Measurements from ENCODE around the gene CLDN3.
A peak's percentile ranks its signal among the peaks of the same experiment; 100 is the strongest.

CLDN3 gene

DNA sequence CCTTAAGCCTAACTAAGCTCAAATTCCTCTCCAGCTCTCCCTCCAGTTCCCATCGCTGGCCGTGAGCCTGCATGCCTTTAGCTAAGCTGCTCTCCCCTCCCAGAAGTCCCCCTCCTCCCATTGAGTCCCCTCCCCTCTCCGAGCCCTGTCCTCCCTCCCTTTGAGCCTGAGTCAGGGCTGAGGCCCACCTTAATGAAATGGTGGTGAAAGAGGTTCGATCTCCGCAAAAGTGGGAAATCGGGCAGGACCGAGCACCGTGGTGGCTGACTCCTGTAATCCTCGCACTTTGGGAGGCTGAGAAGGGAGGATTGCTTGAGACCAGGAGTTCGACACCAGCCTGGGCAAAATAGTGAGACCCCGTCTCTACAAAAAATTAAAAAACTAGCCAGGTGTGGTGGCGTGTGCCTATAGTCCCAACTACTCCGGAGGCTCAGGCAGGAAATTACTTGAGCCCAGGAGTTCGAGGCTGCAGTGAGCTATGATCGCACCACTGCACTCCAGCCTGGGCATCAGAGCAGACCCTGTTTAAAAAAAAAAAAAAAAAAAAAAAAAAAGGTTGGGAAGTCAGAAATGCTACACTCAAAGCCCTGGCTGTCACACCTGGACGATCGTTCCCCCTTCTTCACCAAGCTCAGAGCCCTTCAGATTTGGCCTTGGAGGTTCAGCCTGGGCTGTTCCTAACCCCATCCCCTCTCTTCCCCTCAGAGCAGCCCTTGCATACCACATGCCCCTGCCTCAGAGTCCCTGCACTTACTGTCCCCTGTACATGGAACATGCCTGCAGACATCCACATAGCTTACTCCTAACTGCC lies 995 bp upstream of the CLDN3 start:
- no peak for DNase-seq

DNA sequence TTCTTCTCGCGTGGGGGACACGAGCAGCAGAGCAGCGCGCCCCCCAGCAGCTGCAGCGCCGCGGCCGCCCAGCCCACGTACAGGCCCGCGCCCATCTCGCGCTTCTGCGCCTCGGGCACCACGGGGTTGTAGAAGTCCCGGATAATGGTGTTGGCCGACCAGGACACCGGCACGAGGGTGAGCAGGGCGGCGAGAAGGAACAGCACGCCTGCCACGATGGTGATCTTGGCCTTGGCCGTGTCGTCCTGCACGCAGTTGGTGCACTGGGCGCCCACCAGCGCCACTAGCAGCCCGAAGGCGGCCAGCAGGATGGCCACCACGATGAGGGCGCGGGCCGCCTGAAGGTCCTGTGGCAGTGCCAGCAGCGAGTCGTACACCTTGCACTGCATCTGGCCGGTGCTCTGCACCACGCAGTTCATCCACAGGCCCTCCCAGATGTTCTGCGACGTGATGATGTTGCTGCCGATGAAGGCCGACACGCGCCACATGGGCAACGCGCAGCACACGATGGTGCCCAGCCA lies 529 bp downstream of the CLDN3 start:
- no peak for DNase-seq

DNA sequence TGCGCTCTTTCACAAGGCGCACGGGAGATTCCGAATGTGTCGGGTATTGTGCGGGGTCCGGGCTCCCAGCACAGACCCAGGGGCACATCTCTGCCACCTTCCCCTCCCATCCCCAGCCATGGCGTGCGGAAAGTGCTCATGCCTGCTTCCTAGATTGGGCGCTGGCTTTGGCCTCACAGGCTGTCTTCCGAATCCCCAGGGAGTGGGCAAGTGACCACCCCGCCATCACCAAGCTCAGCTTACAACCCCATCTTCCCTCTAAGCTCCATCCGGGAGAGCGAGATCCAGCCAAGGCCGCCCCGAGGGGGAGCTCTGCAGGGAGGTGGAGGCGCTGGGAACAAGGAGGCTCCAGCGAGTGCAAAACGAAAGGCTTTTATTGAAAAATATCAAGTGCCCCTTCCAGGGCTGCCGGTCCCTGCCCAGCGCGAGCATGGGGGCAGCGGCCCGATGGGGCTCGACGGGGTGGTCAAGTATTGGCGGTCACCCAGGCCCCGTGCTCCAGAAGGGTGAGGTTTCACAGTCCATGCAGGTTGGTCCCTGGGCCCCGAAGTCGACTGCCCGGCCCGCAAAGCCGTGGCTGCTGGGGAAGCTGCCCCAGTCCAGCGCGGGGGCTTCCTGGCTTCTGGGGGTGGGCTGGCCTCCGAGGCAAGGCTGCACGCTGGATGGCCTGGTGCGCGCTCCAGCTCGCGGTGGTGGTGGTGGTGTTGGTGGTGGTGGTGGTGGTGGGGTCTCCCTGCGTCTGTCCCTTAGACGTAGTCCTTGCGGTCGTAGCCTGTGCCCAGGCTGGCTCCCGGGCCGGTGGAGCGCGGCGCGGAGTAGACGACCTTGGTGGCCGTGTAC lies 1.2 kb downstream of the CLDN3 start:
- DNase-seq: no peak

DNA sequence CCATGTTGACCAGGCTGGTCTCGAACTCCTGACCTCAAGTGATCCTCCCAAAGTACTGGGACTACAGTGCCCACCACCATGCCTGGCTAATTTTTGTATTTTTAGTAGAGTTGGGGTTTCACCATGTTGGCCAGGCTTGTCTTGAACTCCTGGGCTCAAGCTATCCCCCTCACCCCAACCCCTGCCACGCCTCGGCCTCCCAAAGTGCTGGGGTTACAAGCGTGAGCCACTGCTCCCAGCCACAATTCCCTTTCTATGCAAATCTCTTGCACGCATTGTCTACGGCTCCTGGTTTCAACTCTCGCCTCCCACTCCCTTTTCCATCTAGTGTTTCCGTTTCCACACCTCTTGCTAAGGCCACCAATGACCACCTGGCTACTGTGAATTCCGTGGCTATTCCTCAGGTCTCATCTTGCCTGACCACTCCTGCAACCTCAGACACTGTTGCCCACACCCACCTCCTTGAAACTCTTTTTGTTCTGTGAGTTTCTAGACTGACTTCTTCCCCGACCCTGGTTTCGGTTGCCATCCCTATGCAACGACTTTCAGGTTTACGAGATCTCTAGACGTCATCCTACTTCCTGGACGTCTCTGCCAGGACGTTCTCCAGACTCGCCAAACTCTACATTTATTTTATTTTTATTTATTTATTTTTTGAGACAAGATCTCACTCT lies 3.4 kb downstream of the CLDN3 start:
- no peak for DNase-seq

DNA sequence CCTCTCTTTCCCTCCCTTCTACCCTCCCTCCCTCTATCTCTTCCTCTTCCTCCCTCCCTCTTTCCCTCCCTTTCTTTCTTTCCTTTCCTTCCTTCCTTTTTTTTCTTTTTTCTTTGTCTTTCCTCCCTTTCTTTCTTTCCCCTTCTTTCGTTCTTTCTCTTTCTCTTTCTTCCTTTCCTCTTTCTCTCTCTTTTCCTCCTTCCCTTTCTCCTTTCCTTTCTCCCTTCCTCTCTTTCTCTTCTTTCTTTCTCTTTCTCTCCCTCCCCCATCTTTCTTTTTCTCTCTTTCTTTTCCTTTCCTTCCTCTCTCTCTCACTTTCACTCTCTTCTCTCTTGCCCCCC lies 7.4 kb downstream of the CLDN3 start:
- no peak for DNase-seq

DNA sequence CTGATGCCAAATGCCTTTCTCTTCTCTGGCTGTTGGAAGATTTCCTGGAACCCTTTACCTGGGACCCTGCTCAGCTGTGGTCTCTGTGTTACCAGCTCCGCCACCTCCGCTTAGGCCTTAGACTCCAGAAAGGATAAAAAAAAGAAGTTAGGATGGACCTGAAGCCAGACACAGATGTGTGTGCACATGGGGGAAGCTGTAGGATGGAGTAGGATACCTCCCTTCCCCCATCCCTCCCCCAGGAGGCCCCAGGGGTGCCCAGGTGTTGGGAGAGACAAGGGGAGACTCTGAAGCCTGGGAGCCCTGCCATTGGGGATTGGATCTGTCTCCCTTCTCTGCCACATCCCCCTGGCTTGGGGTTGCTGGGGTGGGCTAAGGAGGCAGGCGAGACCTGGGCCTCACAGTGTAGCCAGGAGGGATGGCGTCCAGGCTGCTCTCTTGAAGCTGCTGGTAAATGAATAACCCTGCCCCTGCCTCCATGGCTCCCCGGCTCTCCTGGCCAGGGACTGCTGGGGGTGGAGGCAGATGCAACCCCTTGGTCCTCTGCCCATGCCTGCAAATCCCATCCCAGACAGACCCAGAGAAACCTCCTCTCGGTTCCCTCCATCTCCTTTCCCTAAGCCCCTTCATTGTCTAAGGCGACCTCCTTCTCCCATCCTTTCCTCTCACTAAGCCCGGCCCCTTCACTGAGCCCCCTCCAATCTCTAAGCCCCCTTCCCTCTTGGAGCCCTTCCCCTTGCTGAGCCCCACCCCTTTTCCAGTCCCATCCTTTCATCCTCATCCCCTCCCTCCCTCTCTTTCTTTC lies 8.0 kb downstream of the CLDN3 start:
- no peak for DNase-seq

DNA sequence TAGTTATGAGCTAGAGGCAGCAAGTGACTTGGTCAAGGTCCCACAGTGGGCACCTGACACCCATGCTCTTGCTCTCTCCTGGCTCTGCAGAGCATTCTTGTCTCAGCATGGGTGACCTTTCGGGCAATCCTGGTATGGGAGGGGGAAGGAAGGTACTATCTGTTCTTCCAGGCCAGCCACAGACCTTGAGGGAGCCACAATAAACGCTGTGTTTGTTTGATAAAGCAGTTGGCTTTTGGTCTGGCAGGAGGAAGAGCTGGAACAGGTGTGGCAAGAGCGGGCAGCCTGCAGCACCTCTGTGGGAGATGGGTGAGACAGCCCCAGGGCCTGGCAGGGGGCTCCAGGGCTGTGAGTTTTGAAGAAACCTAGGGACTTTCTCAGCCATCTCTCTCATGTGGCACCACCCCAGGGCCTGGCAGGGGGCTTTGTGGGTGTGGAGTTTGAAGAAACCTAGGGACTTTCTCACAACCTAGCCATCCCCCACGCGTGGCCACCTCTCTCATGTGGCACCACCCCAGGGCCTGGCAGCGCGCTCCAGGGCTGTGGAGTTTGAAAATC lies 11.4 kb downstream of the CLDN3 start:
- DNase-seq: no peak

DNA sequence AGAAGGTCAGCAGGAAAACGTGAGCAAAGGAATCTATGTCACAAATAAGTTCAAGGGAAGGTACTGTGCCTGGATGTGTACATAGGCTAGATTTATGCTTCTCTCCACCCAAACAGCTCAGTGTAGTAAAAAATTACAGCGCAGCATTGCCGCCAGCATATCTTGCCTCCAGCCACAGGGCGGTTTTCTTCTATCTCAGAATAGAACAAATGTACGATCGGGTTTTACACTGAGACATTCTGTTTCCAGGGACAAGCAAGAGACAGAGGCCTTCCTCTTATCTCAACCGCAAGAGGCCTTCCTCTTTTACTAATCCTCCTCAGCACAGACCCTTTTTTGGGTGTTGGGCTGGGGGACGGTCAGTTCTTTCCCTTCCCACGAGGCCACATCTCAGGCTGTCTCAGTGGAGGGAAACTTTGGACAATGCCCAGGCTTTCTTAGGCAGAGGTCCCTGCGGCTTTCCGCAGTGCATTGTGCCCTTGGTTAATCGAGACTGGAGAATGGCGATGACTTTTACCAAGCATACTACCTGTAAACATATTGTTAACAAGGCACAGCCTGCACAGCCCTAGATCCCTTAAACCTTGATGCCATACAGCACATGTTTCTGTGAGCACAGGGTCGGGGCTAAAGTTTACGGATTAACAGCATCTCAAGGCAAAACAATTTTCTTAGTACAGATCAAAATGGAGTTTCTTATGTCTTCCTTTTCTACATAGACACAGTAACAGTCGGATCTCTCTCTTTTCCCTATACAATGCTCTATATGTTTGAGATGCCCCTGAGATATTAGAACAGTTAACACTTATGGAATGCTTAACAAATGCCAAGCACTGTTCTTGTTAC lies 19.9 kb downstream of the CLDN3 start:
- no peak for DNase-seq

DNA sequence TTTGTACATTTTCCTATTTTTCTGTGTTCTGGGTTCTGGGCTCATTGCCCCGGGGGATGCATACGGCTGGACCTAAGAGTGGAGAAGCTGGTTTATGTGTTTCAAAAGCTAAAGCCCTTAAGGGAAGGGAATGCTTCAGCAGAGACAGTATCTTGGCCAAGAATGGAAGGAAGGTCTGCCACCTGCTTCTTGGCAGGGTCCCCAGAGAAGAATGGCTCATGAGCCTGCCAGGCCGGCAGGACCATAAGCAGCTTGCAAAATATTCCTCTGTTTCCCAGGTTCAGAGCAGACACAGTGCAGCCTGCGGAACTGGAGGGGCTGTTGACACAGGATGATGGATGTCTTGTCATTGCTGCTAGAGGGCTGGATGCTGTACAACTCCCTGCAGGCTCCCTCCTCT lies 23.7 kb downstream of the CLDN3 start:
- no peak for DNase-seq

DNA sequence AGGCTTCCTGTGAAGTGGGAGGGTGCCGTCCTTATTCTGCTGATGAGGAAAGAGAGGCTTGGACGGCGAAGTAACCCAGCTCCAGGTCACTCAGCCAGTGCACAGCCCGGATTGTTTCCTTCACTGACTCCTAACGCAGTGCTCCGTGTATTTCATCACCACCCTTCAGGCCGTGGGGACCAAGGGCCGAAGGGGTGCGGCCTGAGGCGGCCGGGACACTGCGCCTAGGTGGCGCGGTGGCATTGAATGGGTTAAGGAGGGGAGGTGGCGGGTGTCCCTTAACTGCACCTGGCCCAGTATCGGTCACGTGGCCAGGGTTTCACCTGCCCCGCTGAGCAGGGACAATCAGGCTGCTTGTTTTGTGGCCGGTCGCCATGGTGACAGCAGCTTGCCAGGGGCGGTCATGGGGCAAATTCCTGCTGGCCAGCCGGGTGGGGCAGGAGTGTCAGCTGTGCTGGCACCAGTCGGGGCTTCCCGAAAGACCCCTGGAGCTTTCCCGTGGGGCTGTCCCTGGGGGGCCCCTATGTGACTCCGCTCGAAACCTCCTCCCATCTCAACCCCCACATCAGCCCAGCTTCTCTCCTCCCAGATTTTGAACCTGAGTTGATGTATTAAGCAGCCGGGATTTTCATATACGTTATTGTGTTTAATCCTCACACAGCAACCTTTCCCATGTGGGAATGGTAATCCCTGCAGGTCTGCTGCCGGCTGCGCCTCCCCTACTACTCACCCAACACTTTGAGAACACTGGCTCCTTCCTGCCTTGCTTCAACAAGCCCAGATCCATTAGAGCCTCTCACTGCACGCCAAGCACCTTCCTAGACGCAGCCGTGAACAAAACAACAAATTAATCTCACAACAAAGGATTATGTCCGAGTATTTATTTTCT lies 27.1 kb downstream of the CLDN3 start:
- DNase-seq: no peak

DNA sequence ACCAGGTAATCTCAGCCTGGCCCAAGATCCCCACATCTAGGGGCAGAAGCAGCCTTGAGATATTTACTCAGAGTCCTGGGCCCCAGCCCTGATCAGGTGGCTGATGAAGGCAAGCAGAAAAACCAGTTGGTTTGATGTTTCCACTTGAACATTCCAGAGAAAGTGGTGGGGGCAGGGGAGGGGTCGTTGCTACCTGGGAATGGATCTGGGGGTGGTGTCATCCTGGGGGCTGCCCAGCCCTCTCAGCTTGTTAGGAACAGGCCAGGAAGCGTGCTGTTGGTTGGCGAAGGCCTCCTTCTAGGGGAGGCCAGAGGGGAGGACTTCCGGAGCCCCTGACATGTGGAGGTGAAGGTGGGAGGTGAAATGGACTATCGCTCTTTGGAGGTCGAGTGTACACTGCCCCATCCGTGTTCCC lies 27.7 kb downstream of the CLDN3 start:
- DNase-seq: no peak

DNA sequence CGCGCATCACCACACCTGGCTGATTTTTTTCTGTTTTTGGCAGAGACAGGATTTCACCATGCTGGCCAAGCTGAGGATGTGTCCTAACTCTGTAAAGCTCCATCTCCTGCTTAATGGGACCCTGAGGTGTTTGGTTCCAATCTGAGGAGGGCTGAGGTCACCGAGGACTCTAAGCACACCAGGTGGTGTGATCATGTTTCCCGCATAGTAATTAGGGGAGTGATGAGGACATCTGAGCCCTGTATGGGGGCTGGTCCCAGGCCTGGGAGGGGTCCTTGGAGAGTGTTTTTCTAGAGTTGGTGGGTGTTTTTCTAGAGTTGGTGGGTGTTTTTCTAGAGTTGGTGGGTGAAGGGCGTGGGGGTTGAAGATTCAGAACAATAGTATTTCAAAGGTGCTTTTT lies 28.5 kb downstream of the CLDN3 start:
- DNase-seq: no peak

DNA sequence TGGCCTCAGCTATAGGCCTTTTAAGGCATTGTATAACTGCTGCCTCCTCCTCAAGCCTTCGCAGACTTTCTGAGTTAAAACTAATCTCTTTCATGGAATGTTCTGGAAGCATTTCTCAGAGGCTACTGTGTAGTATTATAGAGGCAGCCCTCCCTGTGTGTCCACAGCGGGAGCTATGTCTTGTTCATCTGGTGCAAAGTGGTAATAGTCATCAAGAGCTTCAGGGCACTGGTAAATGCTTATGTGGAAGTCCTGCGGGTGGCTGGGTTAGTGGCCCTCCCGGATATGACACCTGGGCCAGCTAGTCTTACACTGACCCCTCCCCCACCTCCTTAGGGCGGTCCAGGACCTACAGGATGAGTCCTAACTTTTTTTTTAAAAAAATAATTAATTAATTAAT lies 29.3 kb downstream of the CLDN3 start:
- no peak for DNase-seq

DNA sequence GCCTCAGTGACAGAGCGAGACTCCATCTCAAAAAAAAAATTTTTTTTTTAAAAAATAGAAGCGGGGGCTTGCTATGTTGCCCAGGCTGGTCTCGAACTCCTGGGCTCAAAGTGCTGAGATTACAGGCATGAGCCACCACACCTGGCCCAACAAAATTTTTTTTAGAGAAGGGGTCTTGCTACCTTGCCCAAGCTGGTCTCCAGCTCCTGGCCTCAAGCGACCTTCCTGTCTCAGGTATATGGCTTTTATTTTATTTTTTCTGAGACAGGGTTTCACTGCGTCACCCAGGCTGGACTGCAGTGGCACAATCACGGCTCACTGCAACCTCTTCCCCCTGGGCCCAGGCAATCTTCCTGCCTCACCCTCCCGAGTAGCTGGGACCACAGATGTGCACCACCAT lies 29.9 kb downstream of the CLDN3 start:
- no peak for DNase-seq

DNA sequence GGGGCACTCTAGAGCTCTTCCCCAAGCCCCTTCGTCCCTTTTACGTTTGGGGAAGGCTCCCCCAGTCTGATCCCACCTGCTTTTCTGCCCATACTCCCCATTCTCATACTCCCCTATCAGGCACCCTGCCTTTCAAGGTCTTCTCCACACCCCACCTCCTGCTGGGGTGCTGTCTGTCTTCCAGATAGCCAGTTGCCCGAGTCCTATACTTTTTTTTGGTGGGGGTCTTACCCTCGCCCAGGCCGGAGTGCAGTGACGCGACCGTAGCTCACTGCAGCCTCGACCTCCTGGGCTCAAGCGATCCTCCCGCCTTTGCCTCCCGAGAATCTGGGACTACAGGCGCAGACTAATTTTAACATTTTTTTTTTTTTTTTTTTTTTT lies 30.7 kb downstream of the CLDN3 start:
- no peak for DNase-seq

DNA sequence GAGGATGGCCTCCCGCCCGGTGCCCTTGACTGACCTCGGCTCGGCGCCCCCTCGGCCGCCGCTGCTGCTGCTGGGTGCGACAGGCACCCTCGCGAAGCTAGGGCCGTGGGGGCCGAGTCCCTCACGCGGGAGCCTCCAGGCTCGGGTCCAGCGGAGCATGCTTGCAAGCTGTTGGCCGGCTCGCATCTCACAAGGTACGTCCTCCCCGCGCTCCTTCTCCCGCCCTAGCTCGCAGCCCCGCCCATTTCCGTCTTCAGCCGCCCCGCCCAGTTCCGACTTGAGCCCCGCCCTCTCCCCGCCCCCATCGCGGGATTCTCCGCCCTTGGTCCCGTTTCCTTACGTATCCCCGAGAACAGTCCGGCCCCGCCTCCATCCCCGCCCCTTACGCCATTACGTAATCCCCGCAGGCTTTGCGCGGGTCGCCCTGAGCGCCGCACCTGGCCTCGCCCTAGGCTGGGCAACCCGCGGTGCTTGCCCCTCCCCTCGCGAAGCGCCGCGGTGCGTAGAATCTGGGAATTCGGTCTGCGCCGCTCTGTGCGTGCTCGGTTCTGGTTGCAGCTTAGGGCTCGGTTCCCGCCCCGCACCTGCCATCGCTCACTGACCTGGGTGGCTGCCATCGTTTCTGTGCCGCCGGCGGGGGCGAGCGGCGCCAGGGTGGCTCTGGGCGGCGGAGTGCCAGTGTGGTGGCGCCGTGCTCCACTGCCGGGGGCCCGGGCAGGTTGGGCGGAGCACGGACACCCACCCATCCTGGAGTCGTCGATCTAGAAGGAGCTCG lies 31.3 kb downstream of the CLDN3 start, which contains the start of gene ABHD11:
Gene ABHD11 (minus strand): TSS at position 191 of the 775 bp plus-strand sequence. CDS start 32 bp downstream, at position 159.
- peak; percentile 98 to 99 for DNase-seq

DNA sequence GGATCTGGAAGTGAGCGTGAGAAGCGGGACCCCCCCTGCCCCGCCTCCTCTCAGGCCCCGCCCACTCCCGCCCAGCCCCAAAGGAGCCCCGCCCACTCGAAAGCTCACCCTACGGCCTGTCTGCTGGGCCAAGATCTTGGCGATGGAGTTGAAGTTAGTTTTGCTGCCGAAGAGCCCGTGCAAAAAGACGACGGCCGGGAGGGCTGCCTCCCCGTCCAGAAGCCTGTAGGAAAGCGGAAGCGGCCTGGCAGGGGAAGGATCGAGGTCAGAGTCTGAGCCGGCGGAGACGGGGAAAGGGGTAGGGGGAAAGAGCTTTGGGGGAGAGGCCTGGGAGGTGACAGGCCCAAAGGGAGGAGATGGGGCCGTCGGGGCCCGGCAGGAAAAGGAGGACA lies 31.9 kb downstream of the CLDN3 start:
- peak; percentile 65 to 72 for DNase-seq

DNA sequence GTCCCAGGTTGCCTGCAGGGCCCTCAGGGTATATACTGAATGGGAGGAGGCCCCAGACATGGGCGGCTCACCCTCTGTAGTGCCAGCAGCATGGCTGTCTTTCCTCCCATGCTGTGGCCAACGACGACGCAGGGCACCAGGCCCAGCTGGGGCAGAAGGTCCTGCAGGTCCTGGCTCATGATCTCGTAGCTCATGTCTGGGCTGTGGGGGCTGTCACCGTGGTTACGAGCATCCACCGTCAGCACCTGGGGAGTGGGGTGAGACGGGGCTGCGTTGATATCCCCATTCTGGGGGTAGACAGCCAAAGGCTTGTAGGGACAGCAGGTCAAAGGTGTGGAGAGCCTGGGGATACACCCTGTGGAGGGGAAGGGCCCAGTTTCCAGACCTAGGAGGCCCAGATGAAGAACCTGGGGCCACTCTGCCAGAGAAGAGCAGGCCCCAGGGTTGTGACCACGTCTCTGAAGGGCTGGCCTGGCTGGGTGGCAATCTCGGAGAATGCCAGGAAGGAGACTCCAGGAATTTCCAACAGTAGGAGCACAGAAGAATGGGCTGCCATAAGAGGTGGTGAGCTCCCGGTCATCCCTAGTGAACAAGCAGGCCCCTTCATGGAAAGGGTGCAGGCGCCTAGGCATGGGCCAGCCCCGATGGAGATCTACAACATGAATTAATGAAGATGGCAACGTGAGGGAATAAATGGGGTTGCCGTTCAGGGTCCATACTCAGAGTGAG lies 32.4 kb downstream of the CLDN3 start:
- DNase-seq: no peak

DNA sequence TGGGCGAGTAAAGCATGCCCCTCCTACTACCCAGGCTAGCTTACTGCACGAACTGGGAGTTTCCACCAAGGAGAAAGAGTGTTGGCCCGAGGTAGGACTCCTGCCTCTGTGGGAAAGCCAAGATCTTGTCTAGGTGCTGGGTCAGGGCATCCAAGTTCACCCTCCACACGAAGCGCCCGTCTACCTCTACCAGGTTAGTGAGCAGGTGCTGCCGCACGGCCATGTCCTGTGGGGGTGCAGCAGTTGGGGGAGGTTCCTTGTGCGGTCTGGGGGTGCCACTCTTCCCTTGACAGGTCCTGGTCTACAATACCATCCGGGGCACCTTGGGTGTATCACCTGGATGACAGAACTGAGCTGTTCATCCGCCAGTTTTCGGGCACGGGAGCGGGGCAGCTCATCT lies 33.2 kb downstream of the CLDN3 start:
- no peak for DNase-seq

All from activated CD4-positive, alpha-beta T cell treated with anti-CD3 and anti-CD28 coated beads for 4 hours (primary cell).